NCI-H526 treated with DMSO at 0.1 percent for 48 hours (cell line): ENCODE data around the gene SHCBP1L.

ENCODE experiments used
- DNase-seq: peaks from one replicate; lab custom pipeline; 2025; lab: John Stamatoyannopoulos, UW

The SHCBP1L gene

DNA sequence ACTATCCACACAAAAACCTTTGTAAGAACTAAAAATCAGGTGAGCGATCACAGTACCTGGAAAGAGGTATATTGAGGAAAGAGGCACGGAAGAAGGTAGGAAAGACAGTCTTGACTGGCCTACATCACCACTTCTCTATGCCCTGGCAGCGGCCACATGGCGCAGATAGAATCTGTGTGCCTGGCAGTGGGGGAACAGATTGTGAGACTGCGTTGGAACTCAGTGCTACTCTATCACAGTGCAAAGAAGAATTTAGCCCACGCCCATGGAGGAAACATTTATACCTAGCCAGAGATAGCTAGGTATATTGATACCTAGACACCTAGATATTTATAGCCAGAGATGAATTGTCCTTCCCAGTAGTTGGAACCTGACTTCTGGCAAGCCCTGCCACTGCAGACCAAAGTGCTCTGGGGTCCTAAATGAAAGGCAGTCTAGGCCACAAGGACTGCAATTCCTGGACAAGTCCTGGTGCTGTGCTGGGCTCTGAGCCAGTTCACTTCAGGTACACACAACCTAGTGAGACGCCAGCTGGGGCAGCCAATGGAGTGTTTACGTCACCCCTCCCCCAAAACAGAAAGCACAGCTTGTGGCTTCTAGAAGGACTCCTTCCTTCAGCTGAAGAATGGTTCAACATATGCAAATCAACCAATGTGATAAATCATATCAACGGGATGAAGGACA lies 61.9 kb downstream of the SHCBP1L start:
- DNase-seq = no peak

- no peak for DNase-seq
These were observed 63.0 kb downstream of the SHCBP1L start for GRCh38 chr1:182889997-182890396.

GRCh38 chr1:182888736-182889531 lies 64.0 kb downstream of the SHCBP1L start:
- no peak for DNase-seq

DNA sequence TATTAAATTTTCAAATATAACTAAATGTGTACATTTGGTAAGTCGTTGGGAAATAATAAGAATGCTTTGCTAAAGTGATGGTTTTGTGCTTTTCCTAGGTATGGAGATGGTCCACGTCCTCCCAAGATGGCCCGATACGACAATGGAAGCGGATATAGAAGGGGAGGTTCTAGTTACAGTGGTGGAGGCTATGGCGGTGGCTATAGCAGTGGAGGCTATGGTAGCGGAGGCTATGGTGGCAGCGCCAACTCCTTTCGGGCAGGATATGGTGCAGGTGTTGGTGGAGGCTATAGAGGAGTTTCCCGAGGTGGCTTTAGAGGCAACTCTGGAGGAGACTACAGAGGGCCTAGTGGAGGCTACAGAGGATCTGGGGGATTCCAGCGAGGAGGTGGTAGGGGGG lies 66.0 kb downstream of the SHCBP1L start:
- no peak for DNase-seq

- no peak for DNase-seq
These were observed 67.4 kb downstream of the SHCBP1L start for GRCh38 chr1:182885591-182885990.

GRCh38 chr1:182884872-182885271 lies 68.1 kb downstream of the SHCBP1L start:
- DNase-seq = no peak

GRCh38 chr1:182877842-182878241 lies 75.1 kb downstream of the SHCBP1L start:
- no peak for DNase-seq

DNA sequence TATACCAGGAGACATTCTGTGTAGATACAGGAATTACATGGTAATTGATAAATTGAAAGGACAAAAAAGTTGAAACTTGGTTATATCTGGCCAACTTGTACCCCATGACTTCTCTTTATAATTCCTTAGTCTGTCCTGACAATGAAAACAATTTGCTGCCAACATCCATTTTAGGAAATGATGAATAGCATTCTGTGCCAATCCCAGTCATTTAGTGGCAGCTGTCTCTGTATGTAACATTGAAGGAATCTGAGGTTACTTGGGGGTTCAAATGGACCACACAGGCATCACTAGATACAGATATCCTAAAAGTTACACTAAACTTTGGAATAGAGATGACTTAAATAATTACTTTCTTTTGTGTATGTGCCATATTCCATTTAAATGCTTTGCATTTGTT lies 75.6 kb downstream of the SHCBP1L start:
- no peak for DNase-seq

- DNase-seq = no peak
These were observed 77.1 kb downstream of the SHCBP1L start for GRCh38 chr1:182875889-182876288.

GRCh38 chr1:182872881-182873280 lies 80.1 kb downstream of the SHCBP1L start:
- DNase-seq = no peak

- no peak for DNase-seq
These were observed 83.7 kb downstream of the SHCBP1L start for GRCh38 chr1:182869241-182869666.

GRCh38 chr1:182867861-182868260 lies 85.1 kb downstream of the SHCBP1L start:
- DNase-seq = no peak

DNA sequence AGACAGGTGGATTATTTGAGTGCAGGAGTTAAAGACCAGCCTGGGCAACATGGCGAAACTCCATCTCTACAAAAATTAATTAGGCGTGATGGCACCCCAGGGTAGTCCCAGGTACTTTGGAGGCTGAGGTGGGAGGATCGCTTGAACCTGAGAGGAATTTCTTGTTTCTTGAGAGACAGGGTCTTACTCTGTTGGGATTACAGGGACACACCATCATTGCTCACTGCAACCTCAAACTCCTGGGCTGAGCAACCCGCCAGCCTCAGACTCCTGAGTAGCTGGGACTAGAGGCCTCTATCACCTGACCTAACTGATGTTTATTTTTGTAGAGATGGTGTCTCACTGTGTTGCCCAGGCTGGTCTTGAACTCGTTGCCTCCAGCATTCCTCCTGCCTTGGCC lies 89.0 kb downstream of the SHCBP1L start:
- DNase-seq = no peak

DNA sequence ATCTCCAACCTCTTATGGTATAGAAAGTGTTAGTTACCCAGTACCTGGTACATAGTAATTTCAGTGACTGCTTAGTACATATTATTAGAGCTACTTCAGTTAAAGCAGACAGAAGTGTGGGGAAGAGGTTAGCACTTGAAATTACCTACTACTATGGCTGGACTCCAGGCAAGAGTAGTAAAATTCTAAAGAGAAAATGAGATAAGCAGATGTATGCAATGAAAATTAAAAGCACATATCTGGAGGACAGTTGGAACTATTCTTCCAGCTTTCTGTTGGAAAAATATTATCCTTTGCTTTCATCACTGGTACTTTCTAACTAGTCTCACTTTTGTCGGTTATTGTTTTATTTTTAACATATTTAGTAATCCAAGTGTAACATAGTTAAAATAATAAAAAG lies 90.1 kb downstream of the SHCBP1L start:
- no peak for DNase-seq

GRCh38 chr1:182861994-182862393 lies 91.0 kb downstream of the SHCBP1L start:
- no peak for DNase-seq

DNA sequence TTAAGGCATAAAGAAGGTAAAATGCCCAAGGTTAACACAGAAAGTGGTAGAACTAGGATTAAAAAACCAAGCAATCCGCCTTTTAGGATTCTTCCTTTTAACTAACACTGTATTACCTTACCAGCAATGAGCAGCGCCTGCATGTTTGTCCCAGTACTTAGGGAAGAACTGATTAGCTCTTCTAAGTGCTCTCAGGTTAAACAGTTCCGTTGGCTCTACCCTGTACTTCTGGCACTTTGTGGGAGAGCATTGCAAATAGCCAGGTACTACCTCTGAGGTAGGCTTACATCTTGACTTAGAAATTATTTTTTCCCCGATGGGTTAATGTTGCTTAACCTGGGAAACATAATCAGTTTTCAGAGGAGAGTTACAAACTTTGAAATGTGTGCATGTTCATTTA lies 92.3 kb downstream of the SHCBP1L start:
- no peak for DNase-seq

DNA sequence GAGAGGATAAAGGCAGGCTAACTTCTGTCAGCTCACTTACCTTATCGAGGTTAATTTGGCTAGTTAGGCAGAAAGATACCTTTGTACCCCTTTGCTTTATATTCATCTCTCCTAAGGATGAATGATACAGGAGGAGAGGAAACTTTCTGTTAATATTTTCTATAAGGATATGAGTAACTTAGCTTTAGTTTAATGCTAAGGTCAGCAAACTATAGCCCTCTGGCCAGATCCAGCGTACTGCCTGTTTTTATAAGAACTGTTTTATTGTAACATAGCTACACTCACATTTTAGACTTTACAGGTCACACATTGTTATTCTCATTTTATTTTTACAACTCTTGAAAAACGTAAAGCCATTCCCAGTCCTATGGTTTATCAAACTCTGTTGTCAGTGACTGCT lies 95.8 kb downstream of the SHCBP1L start:
- no peak for DNase-seq

DNA sequence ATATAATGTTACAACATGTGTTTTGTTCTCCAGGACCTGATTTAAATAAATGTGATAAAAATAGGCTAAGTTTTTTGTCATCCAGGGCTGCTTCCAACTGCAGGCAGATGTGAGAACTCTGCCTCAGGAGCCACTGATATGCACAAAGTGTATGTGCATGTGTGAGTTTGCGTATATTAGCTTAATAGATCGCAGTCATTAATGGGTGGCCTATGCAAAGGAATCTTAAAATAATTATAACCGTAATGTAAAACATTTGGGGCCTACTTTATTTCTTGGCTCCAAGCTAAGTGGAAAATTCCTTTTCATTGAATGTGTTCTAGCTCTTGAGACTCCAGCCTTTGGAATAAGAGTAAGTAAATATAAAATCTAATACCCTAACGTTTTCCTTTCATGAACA lies 97.1 kb downstream of the SHCBP1L start:
- no peak for DNase-seq

GRCh38 chr1:182851825-182852224 lies 101.1 kb downstream of the SHCBP1L start:
- DNase-seq = no peak

- no peak for DNase-seq
These were observed 102.6 kb downstream of the SHCBP1L start for GRCh38 chr1:182850319-182850718.
